Esophagus muscularis mucosa (tissue), 4 donors: ENCODE data around the gene KANTR. TPM values are rescaled to one million over a fixed set of nuclear protein-coding genes. Genes with fewer than 3 reads are reported as not detected.
A peak's percentile ranks its signal among the peaks of the same experiment; 100 is the strongest.

Experiments used
- DNase-seq: peaks from one replicate; pipeline ENCODE4 v3.0.0-alpha.2; 2017; ENCODE audit errors: extremely low spot score
- H3K27ac ChIP-seq, 4 donors: fragments of 200-600 bp; sonication (generic); replicated peaks in 1 of 4; 1 replicate in 3 of 4; 2 replicates in 1 of 4; pipeline ENCODE4 v1.5.1; 2016 to 2019; ENCODE audit warnings: mild to moderate bottlenecking in 1 of 4
- H3K27me3 ChIP-seq, 4 donors: fragments of 200-600 bp; sonication (generic); one replicate each; pipeline versions ENCODE4 v1.5.1 to v1.6.0; 2016 to 2019
- H3K36me3 ChIP-seq, 4 donors: fragments of 200-600 bp; sonication (generic); one replicate each; pipeline ENCODE4 v1.5.1; 2016 to 2019
- H3K4me1 ChIP-seq, 4 donors: fragments of 200-600 bp; sonication (generic); one replicate each; pipeline ENCODE4 v1.5.1; 2016 to 2019
- H3K4me3 ChIP-seq, 4 donors: fragments of 200-600 bp; sonication (generic); 1 replicate in 2 of 4; 2 replicates in 2 of 4; pipeline ENCODE4 v1.5.1; 2016 to 2019; ENCODE audit warnings: mild to moderate bottlenecking in 4 of 4, moderate library complexity in 1 of 4
- H3K9me3 ChIP-seq, 4 donors: fragments of 200-600 bp; sonication (generic); 1 replicate in 3 of 4; 2 replicates in 1 of 4; pipeline ENCODE4 v1.5.1; 2016 to 2019
- CTCF ChIP-seq, 3 experiments: fragments of 200-600 bp in 2 of 3; fragments of 450-650 bp in 1 of 3; sonication (generic) in 2 of 3; IDR thresholded peaks; one replicate each; pipeline ENCODE4 v1.5.1; 2017 to 2019; ENCODE audit warnings: antibody characterized with exemption in 3 of 3, mild to moderate bottlenecking in 2 of 3, moderate library complexity in 1 of 3
- EP300 ChIP-seq: sonication (generic); formaldehyde crosslinking; IDR thresholded peaks from one replicate; pipeline ENCODE4 v1.6.1; 2017; ENCODE audit warnings: antibody characterized with exemption
- POLR2A ChIP-seq: fragments of 450-650 bp; IDR thresholded peaks from one replicate; pipeline ENCODE4 v1.6.1; 2017; ENCODE audit warnings: antibody characterized with exemption, moderate library complexity, mild to moderate bottlenecking, low read depth
- POLR2AphosphoS5 ChIP-seq, 2 donors: sonication (generic); formaldehyde crosslinking; IDR thresholded peaks; one replicate each; pipeline ENCODE4 v1.6.1; 2017; ENCODE audit warnings: antibody characterized with exemption in 2 of 2
- WGBS: methylation state at CpG from one replicate; pipeline ENCODE4 v1.1.5; 2018; 5-methylcytosine and 5-hydroxymethylcytosine counted together
- intact Hi-C: fragments of 100-400 bp; cut with DNase I; formaldehyde crosslinking; loops from one replicate; pipeline ENCODE4 v1.15.1; 2023
- total RNA-seq, 4 donors: library from RNA; depleted of rRNA; stranded (reverse); fragments of >200 nt; gene quantifications; one replicate each; pipeline versions ENCODE4 v1.1.0 to v1.2.1, GENCODE V29; 2016

Gene KANTR
- total RNA-seq, result 10 to 100 TPM in 3 of 4 donors, 1 to 10 TPM in 1; 8.3 to 17.4 (median 14.2) TPM

GRCh38 chrX:53093748-53094581, at the start of gene KANTR:
KANTR (plus strand) TSS chrX:53094142; CDS start chrX:53124273, 30,131 bp downstream.
- no peak for TF ChIP-seq EP300
- peak; percentile 19 for TF ChIP-seq POLR2A
- no peak for TF ChIP-seq CTCF (IDR thresholded peaks at IDR 0.05)
- TF ChIP-seq POLR2AphosphoS5 (IDR thresholded peaks at IDR 0.05), result peak; percentile 89 to 94
- peak; percentile 95 for DNase-seq
- H3K36me3 ChIP-seq, result peaks cover 0 to 4% (median 1%) of the 10 kb centered on the region in 4 donors
- intact Hi-C loops, result no loop called here
- H3K9me3 ChIP-seq, result no peaks in the 10 kb centered on the region
- H3K27ac ChIP-seq, result peak within 1 kb of the TSS; percentile 89 to 94 (median 92)
- peak within 1 kb of the TSS; percentile 65 to 70 (median 67) for H3K4me3 ChIP-seq
- WGBS, result 38% methylated on average over 47 of the region's 67 CpGs
- H3K27me3 ChIP-seq, result no peaks in the 10 kb centered on the region
- H3K4me1 ChIP-seq, result peaks cover 5 to 29% (median 12%) of the 10 kb centered on the region in 4 donors

- H3K4me1 ChIP-seq, result peaks cover 0 to 19% (median 12%) of the 10 kb centered on the region in 4 donors
- no peaks in the 10 kb centered on the region for H3K36me3 ChIP-seq
- no peak for DNase-seq
- intact Hi-C loops, result no loop called here
- no peaks in the 10 kb centered on the region for H3K27me3 ChIP-seq
- WGBS, result 77% methylated on average over 5 of the region's 5 CpGs
- TF ChIP-seq CTCF (IDR thresholded peaks at IDR 0.05), result no peak
- no peak for TF ChIP-seq POLR2A
- no peak for TF ChIP-seq POLR2AphosphoS5 (IDR thresholded peaks at IDR 0.05)
- no peak for TF ChIP-seq EP300
- H3K4me3 ChIP-seq, result no peak overlapping the region
- H3K9me3 ChIP-seq, result no peaks in the 10 kb centered on the region
- no peak overlapping the region for H3K27ac ChIP-seq
These were observed 48.9 kb upstream of the KANTR start for GRCh38 chrX:53044995-53045394.

- Histone ChIP-seq H3K27ac (no peak overlapping the region), H3K4me3 (no peak overlapping the region), H3K36me3 (no peaks in the 10 kb centered on the region), H3K4me1 (peaks cover 0 to 26% (median 16%) of the 10 kb centered on the region in 4 donors), H3K9me3 (no peaks in the 10 kb centered on the region), H3K27me3 (no peaks in the 10 kb centered on the region)
- intact Hi-C loops, result no loop called here
- no peak for TF ChIP-seq CTCF (IDR thresholded peaks at IDR 0.05)
- TF ChIP-seq EP300, result no peak
- no peak for DNase-seq
- WGBS, result 92% methylated on average over 6 of the region's 6 CpGs
These were observed 46.7 kb upstream of the KANTR start for GRCh38 chrX:53047228-53047627.

GRCh38 chrX:53048169-53049126, 45.5 kb upstream of the KANTR start, which contains the start of gene GPR173:
GPR173 (plus strand) TSS chrX:53048789; CDS start chrX:53076622, 27,833 bp downstream.
- TF ChIP-seq EP300, result no peak
- no peak for TF ChIP-seq CTCF (IDR thresholded peaks at IDR 0.05)
- TF ChIP-seq POLR2A, result no peak
- no peak for TF ChIP-seq POLR2AphosphoS5 (IDR thresholded peaks at IDR 0.05)
- Histone ChIP-seq H3K36me3 (no peaks in the 10 kb centered on the region), H3K27ac (peak within 1 kb of the TSS; percentile 31 to 52 (median 42)), H3K9me3 (no peaks in the 10 kb centered on the region), H3K4me1 (peaks cover 0 to 26% (median 16%) of the 10 kb centered on the region in 4 donors), H3K27me3 (no peaks in the 10 kb centered on the region), H3K4me3 (peak within 1 kb of the TSS; percentile 51 to 62 (median 55))
- no peak for DNase-seq
- intact Hi-C loops, result no loop called here
- 28% methylated on average over 5 of the region's 38 CpGs for WGBS
